ENCODE data around the gene GNMT. TPM values are rescaled to one million over a fixed set of nuclear protein-coding genes. Genes with fewer than 3 reads are reported as not detected.

Gene GNMT
- polyA plus RNA-seq, 2 of the 4 experiments (the other 2 are of a cell fraction), result 0.12 to 0.23 TPM

DNA sequence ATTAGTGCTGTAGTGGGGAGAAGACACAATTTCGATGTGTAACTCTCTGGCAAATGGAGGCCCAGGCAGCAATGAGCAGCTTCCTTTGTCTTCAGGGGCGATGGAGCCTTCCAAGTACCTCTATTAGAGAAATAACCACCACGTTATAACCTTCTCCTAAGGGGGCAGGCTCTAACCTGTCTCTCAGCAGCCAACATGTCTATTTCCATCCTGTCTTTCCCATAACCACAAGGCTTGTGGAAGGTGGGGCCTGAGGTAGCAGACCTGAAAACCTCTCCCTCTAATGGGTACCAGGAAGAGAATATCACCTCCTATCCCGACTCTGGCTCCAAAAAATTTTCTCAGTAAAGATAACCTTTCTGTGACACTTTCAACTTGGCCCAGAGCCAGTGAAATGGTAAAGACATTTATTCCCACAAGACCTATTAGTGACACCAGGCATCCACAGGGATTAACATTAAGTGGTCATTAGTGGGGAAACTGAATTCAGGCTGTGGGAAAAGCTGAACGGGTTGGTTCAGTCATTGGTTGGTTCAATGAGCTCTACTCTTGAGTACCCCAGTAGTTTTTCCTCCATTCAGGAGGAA, 14.5 kb downstream of the GNMT start:
- FAIRE-seq, result no peak
- TF ChIP-seq HMGXB4 (CRISPR knock-in tag; IDR thresholded peaks at IDR 0.05; ENCODE audit: borderline replicate concordance), result no peak
- Histone ChIP-seq H3K4me1 (peaks cover 26% of the 10 kb centered on the region), H3K9me3 (no peaks in the 10 kb centered on the region), H3K4me2 (no peak overlapping the region), H3K27ac (no peak overlapping the region), H3K4me3 (no peak overlapping the region)
- ChIA-PET POLR2A (interaction anchor here (0.6 to 1.4 kb wide), 3 partner anchors 9 to 17 kb away, joined by 4 to 7 read pairs (median 6); partner anchors contain the start of gene PPP2R5D), CTCF (interaction anchor here (0.6 to 1.3 kb wide), 4 partner anchors 10 to 158 kb away, joined by 3 to 5 read pairs (median 3); partner anchors contain the start of gene GNMT)
- ATAC-seq, result no peak
- no peak for DNase-seq (ENCODE audit: low read depth in 1 of 2, low spot score in 1 of 2)
- 85% methylated on average over 5 of the region's 5 CpGs for WGBS (ENCODE audit: missing lambda C conversion rate)

DNA sequence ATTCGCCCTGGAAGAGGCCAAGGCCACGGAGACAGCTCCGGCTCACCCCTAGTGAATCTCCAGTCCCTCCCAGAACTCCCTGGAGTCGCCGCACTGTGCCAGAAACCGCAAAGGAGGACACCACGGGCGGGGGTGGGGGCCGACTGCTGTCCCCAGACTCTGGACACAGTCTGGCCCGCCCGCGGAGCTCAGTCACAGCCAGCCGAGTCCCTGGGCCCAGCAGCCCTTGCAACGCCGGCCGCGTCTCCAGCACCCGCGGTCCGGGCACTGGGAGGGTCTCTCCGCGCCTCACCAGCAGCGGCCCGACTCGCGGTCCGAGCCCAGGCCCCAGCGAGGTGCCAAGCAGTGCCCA, 17.9 kb downstream of the GNMT start:
- no CpG with 5 or more reads among the region's 28 CpGs for WGBS (ENCODE audit: missing lambda C conversion rate)
- H3K4me1 ChIP-seq, result peaks cover 7% of the 10 kb centered on the region; the same call in 1 of the 3 replicates
- DNase-seq (ENCODE audit: low read depth in 1 of 2, low spot score in 1 of 2) (peak; percentile 28 to 33), ATAC-seq (peak; percentile 61 to 62), FAIRE-seq (no peak)
- H3K4me3 ChIP-seq, result peak overlapping the region; percentile 99
- CTCF ChIA-PET, result interaction anchor here (1.4 kb wide), 1 partner anchor 164 kb away, joined by 4 read pairs; no protein-coding TSS in a partner anchor
- no peak for TF ChIP-seq NPAS2 (CRISPR knock-in tag; IDR thresholded peaks at IDR 0.05; ENCODE audit: borderline replicate concordance)
- TF ChIP-seq EHMT2 (IDR thresholded peaks at IDR 0.05; ENCODE audit: low read depth), result no peak
- no peaks in the 10 kb centered on the region for H3K9me3 ChIP-seq
- peak overlapping the region; percentile 92 to 94 for H3K27ac ChIP-seq
- H3K4me2 ChIP-seq, result peak overlapping the region; percentile 92
- POLR2A ChIA-PET, result interaction anchor here (0.6 to 1.7 kb wide), 4 partner anchors 36 to 99 kb away, joined by 3 to 9 read pairs (median 4); partner anchors contain the start of genes CNPY3, KLC4, KLHDC3 and MRPL2

DNA sequence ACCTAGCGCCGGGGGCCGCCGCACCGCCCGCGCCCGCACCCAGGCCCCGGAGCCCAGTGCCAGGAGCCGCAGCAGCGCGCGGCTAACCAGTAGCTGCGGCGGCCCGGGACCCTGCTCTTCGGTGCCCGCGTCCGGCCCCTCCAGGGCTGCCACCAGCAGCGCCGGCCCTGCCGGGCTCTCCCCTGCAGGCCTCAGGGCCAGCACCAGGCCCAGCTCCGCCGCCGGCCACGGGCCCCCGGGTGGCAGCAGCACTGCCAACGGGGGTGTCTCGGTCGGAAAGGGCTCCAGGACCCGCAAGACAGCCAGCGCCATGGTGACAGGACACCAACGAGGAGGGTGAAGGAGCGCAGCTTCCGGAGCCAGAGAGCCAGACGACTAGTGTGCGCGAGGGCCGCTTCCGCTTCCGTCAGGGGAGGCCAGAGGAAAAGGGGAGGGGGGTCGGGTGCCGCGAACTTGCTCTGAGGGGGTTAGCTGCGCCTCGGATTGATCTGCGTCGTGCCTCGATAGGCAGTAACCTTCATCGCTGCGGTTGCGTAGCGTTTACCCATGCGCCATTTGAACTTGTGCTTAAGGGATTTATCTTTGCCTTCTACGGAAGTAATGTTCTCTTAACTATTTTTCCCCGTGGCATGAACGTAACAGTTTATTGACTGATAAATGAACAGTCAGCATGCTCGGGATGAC, 18.4 kb downstream of the GNMT start, which contains the start of gene PEX6:
PEX6 (minus strand) TSS at position 343 of the 684 bp plus-strand sequence; CDS start at position 312, 31 bp downstream.
- FAIRE-seq, result no peak
- CTCF ChIA-PET, result interaction anchor here (0.9 to 2.8 kb wide), 3 partner anchors 9 to 165 kb away, joined by 4 to 6 read pairs (median 4); no protein-coding TSS in a partner anchor
- TF ChIP-seq BCL3 (IDR thresholded peaks at IDR 0.05) (peak; percentile 34; the same call in 2 of the 3 replicates), CBX8 (IDR thresholded peaks at IDR 0.05) (no peak), TFCP2L1 (CRISPR knock-in tag; IDR thresholded peaks at IDR 0.05) (no peak), POLR2A (IDR thresholded peaks at IDR 0.05; ENCODE audit: low read length) (peak; percentile 79), RNF2 (IDR thresholded peaks at IDR 0.05; ENCODE audit: borderline replicate concordance, low read depth) (no peak), ATOH8 (CRISPR knock-in tag; IDR thresholded peaks at IDR 0.05; ENCODE audit: low read depth) (no peak), RFX5 (IDR thresholded peaks at IDR 0.05) (0 out of 2 replicates have a peak, but pooled peaks have one; percentile 42), ZNF302 (CRISPR knock-in tag; IDR thresholded peaks at IDR 0.05) (no peak), CTCF (IDR thresholded peaks at IDR 0.05) (no peak), FOXS1 (CRISPR knock-in tag; IDR thresholded peaks at IDR 0.05) (no peak), HDAC2 (IDR thresholded peaks at IDR 0.05) (no peak), POLR2AphosphoS2 (conservative IDR thresholded peaks at IDR 0.05; ENCODE audit: low read length) (no peak), TP53 (CRISPR knock-in tag; IDR thresholded peaks at IDR 0.05) (no peak), PBX3 (IDR thresholded peaks at IDR 0.05) (no peak), FOSB (CRISPR knock-in tag; IDR thresholded peaks at IDR 0.05) (no peak), ESRRA (IDR thresholded peaks at IDR 0.05; ENCODE audit: borderline replicate concordance, low read length) (no peak), GATA3 (IDR thresholded peaks at IDR 0.05; ENCODE audit: borderline replicate concordance) (no peak), ELK1 (IDR thresholded peaks at IDR 0.05; ENCODE audit: low read depth, low read length) (no peak), MAFK (IDR thresholded peaks at IDR 0.05; ENCODE audit: partially characterized antibody) (peak; percentile 29)
- TF ChIP-seq, protein P1, sequence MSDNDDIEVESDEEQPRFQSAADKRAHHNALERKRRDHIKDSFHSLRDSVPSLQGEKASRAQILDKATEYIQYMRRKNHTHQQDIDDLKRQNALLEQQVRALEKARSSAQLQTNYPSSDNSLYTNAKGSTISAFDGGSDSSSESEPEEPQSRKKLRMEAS (IDR thresholded peaks at IDR 0.05), result peak; percentile 71

More for the DNA sequence above, 18.4 kb downstream of the GNMT start, which contains the start of gene PEX6:
- WGBS (ENCODE audit: missing lambda C conversion rate), result 3% methylated on average over 13 of the region's 59 CpGs
- Histone ChIP-seq H3K4me1 (peaks cover 7% of the 10 kb centered on the region; the same call in 1 of the 3 replicates), H3K27ac (peak within 1 kb of the TSS; percentile 92 to 94), H3K4me2 (peak within 1 kb of the TSS; percentile 92), H3K4me3 (peak within 1 kb of the TSS; percentile 99), H3K9me3 (no peaks in the 10 kb centered on the region)
- DNase-seq (ENCODE audit: low read depth in 1 of 2, low spot score in 1 of 2) (peak; percentile 76 to 84), ATAC-seq (peak; percentile 92 to 94)
- POLR2A ChIA-PET, result interaction anchor here (0.6 to 1.7 kb wide), 5 partner anchors 14 to 100 kb away, joined by 3 to 9 read pairs (median 4); partner anchors contain the start of genes CNPY3, KLC4, KLHDC3 and MEA1

All from A549 (cell line).